Neutrophil (primary cell): ENCODE measurements around the gene SULT4A1.

Source experiments
- H3K27ac ChIP-seq: fragments of 200-600 bp; sonication (generic); 2 replicates; pipeline ENCODE4 v1.5.1; 2016; ENCODE audit warnings: mild to moderate bottlenecking, moderate library complexity
- H3K27me3 ChIP-seq: fragments of 200-600 bp; sonication (generic); 2 replicates; pipeline ENCODE4 v1.6.0; 2016; ENCODE audit warnings: mild to moderate bottlenecking
- H3K36me3 ChIP-seq: fragments of 200-600 bp; sonication (generic); 2 replicates; pipeline ENCODE4 v1.5.1; 2017
- H3K4me1 ChIP-seq, 2 experiments: fragments of 200-600 bp in 1 of 2; sonication (generic) in 1 of 2; 1 replicate in 1 of 2; 2 replicates in 1 of 2; pipeline versions ENCODE4 v1.5.1 to v1.6.1; 2013 to 2016; ENCODE audit warnings: low read depth in 1 of 2, low read length in 1 of 2, mild to moderate bottlenecking in 1 of 2, moderate library complexity in 1 of 2; ENCODE audit not compliant: control insufficient read depth in 1 of 2, insufficient read depth in 1 of 2
- H3K4me3 ChIP-seq, 2 experiments: fragments of 200-600 bp in 1 of 2; sonication (generic) in 1 of 2; 1 replicate in 1 of 2; 2 replicates in 1 of 2; pipeline ENCODE4 v1.5.1; 2013 to 2016; ENCODE audit warnings: low read depth in 1 of 2, low read length in 1 of 2, mild to moderate bottlenecking in 1 of 2, moderate library complexity in 1 of 2
- H3K9me3 ChIP-seq: fragments of 200-600 bp; sonication (generic); 2 replicates; pipeline ENCODE4 v1.5.1; 2016
- CTCF ChIP-seq: fragments of 200-600 bp; sonication (generic); IDR thresholded peaks from 2 replicates; pipeline ENCODE4 v1.5.1; 2016; ENCODE audit warnings: antibody characterized with exemption

Gene SULT4A1

GRCh38 chr22:43817402-43817801 lies 44.9 kb downstream of the SULT4A1 start:
- H3K36me3 ChIP-seq = no peaks in the 10 kb centered on the region
- no peak overlapping the region for H3K27ac ChIP-seq
- H3K4me3 ChIP-seq = no peak overlapping the region
- peaks cover 7% of the 10 kb centered on the region for H3K27me3 ChIP-seq
- H3K9me3 ChIP-seq = no peaks in the 10 kb centered on the region
- no peak for TF ChIP-seq CTCF
- H3K4me1 ChIP-seq = peaks cover 6 to 11% of the 10 kb centered on the region in 2 experiments

- no peak overlapping the region for H3K4me3 ChIP-seq
- no peaks in the 10 kb centered on the region for H3K27me3 ChIP-seq
- no peaks in the 10 kb centered on the region for H3K9me3 ChIP-seq
- no peaks in the 10 kb centered on the region for H3K36me3 ChIP-seq
- no peak for TF ChIP-seq CTCF
- H3K27ac ChIP-seq = no peak overlapping the region
- peaks cover 13 to 20% of the 10 kb centered on the region in 2 experiments for H3K4me1 ChIP-seq
Observed at GRCh38 chr22:43814264-43814663, 48.0 kb downstream of the SULT4A1 start.

- no peak for TF ChIP-seq CTCF
- Histone ChIP-seq H3K27ac (no peak overlapping the region), H3K4me3 (peak overlapping the region; percentile 77 to 82), H3K27me3 (no peaks in the 10 kb centered on the region), H3K36me3 (no peaks in the 10 kb centered on the region), H3K9me3 (no peaks in the 10 kb centered on the region), H3K4me1 (peaks cover 13 to 15% of the 10 kb centered on the region in 2 experiments)
Observed at GRCh38 chr22:43812890-43813289, 49.4 kb downstream of the SULT4A1 start.

DNA sequence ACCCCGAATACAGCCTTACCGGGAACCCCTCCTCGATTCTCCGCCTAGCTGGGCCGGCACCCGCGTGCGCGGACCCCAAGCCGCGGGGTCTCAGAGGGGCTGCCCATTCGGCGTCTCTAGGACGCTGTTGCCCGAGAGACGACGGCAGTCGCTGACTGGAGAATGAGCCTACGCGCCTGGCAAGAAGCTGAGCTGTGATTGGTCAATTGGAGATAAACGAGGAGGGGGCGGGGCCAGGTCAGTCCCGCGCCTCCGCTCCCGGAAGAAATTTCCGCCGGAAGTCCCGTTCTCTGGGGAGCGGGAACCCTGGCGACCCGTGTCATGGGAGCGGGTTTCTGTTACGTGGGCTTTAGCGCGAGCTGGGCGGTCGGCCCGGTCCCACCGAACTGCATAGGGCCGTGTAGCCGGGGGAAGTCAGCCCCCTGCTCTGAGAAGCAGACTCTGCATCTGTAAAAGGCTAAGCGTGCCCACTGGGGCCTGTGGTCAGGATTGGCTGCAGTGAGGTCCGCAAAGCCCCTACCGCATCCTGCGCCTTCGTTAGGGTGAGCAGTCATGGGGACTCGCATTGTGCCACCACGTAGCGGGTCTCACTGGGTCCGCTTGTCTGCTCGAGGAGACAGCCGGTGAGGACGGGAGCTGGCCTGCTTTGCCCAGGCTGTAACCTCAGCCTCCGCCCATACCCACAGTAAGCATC lies 50.0 kb downstream of the SULT4A1 start, which contains the start of gene EFCAB6:
TSS of gene EFCAB6 (minus strand) at position 157 of the 694 bp plus-strand sequence. CDS start 29,987 bp downstream, outside the sequence.
- Histone ChIP-seq H3K4me1 (peaks cover 13 to 15% of the 10 kb centered on the region in 2 experiments), H3K9me3 (no peaks in the 10 kb centered on the region), H3K4me3 (peak within 1 kb of the TSS; percentile 77 to 82), H3K36me3 (no peaks in the 10 kb centered on the region), H3K27me3 (peaks cover under 1% of the 10 kb centered on the region), H3K27ac (no peak within 1 kb of the TSS)
- no peak for TF ChIP-seq CTCF

DNA sequence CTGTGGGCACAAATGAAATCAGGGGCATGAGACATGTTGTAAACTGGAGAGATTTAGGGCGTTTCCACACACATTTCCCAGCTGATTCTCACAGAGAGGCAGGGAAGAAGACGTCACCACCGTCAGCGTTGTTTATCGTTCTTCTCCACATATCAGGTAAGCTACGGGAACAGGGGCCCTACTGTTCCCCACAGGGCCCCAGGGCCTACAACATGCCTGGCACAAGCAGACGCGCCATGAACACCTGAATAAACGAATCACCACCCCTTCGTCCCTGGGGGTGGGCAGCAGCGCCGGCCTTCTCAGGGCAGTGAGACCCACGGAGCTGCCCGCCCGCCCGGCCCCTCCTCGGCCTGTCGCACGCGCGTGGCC lies 50.5 kb downstream of the SULT4A1 start:
- no peaks in the 10 kb centered on the region for H3K36me3 ChIP-seq
- peaks cover 6% of the 10 kb centered on the region for H3K27me3 ChIP-seq
- no peak for TF ChIP-seq CTCF
- no peak overlapping the region for H3K27ac ChIP-seq
- no peaks in the 10 kb centered on the region for H3K9me3 ChIP-seq
- peak overlapping the region; percentile 77 to 82 for H3K4me3 ChIP-seq
- H3K4me1 ChIP-seq = peaks cover 13 to 15% of the 10 kb centered on the region in 2 experiments
